Ammon's horn (tissue), 1 donor: ENCODE results near the gene RNF187.
A peak's percentile ranks its signal among the peaks of the same experiment; 100 is the strongest.
"Not testable (repeated sequence)": the region's sequence is repeated elsewhere in the genome, so short reads cannot be mapped to it uniquely, and the experiment has no call there.

Experiments
- DNase-seq: peaks from one replicate; pipeline ENCODE4 v3.0.0-alpha.2; 2016; ENCODE audit warnings: low spot score

RNF187 gene

DNA sequence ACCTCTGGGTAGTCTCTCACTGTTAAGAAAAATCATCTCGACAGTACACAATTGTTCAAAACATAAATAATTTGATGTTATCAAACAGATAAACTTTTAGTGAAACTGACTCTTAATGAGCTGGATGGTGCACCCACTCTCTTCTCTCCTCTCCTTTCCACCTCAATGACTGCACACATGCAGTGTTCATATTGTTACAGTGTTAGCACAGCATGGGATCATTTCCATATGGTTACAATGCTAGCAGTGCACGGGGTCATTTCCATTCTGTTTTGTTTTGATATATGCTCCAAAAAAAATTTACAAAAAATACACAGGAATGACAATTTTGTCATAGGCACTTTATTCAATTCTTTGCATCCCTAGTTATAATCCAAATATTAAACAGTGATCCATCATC lies 26.4 kb upstream of the RNF187 start:
- DNase-seq: no peak

GRCh38 chr1:228462560-228462959 lies 24.6 kb upstream of the RNF187 start:
- DNase-seq: no peak

DNA sequence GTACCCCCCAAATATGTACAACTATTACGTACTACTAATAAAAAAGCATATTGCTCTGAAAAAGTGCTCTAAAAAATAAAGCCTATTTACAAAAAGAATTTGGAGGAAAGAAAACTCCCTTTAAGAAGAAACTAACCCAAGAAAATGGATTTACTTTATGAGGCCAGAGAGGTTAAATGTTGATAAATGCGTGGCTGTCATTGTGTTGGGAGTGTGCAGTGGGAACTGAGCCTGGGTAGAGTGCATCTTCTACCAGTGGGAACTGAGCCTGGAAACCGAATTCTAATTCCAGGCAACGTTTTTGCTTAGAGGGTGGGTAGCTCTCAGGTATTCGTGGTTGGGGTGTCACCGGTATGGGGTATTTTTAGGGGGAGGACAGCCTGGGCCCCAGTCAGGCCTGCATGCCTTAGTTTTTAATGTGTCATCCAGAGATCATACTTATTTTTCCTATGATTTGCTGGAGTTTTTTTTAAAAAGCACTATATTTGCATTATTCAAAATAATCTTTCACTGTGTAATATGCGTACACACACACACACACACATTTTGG lies 24.1 kb upstream of the RNF187 start:
- no peak for DNase-seq

DNA sequence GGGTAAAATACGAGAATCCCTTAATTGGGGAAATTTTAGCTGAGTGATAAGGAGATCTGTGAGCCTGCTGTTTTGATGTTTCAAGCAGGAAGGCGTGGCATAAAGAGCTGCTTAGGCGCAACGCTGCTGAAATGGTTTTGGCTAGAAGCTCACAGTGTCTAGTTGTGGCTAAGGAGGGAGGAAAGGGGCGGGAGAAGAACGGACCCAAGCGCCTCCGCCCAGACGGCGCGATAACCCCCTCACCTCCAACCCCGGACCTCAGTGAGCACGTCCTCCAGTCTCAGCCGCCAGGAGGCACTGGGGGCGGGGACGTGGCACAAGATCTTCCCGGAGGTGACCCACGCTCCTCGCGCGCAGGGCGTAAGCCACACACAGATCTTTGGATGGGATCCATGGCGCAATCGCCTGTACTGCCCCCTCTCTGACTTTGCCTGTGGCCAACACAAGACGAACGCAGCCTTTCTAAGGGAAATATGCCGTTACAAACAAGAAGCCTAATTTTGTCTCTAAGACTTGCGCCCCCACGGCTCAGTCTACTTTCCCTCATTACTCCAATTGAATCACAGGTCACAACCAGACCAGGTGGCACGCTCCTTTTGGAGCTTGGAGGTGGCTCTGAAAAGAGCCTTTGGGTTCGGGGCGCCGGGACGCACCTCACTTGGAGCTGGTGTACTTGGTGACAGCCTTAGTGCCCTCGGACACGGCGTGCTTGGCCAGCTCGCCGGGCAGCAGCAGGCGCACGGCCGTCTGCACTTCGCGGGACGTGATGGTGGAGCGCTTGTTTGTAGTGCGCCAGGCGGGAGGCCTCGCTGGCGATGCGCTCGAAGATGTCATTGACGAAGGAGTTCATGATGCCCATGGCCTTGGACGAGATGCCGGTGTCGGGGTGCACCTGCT lies 23.4 kb upstream of the RNF187 start:
- peak; percentile 21 for DNase-seq

- DNase-seq: peak; percentile 89
These were observed 22.6 kb upstream of the RNF187 start for GRCh38 chr1:228464487-228464983.

GRCh38 chr1:228465141-228465540 lies 22.0 kb upstream of the RNF187 start:
- DNase-seq: no peak

GRCh38 chr1:228465571-228466146 lies 21.5 kb upstream of the RNF187 start:
- DNase-seq: no peak

DNA sequence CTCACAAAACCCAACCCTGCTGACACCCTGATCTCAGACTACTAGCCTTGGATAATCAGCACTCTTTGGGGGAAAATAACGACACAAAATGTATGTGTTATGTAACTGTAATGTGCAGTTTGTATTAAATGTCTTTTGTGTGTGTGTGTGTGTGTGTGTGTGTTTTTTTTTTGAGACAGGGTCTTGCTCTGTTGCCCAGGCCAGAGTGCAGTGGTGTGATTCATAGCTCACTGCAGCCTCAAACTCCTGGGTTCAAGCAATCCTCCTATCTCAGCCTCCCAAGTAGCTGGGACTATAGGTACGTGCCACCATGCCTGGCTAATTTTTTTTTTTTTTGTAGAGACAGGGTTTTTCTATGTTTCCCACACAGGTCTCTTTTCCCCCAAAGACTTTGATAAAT lies 19.0 kb upstream of the RNF187 start:
- DNase-seq: not testable (repeated sequence)

DNA sequence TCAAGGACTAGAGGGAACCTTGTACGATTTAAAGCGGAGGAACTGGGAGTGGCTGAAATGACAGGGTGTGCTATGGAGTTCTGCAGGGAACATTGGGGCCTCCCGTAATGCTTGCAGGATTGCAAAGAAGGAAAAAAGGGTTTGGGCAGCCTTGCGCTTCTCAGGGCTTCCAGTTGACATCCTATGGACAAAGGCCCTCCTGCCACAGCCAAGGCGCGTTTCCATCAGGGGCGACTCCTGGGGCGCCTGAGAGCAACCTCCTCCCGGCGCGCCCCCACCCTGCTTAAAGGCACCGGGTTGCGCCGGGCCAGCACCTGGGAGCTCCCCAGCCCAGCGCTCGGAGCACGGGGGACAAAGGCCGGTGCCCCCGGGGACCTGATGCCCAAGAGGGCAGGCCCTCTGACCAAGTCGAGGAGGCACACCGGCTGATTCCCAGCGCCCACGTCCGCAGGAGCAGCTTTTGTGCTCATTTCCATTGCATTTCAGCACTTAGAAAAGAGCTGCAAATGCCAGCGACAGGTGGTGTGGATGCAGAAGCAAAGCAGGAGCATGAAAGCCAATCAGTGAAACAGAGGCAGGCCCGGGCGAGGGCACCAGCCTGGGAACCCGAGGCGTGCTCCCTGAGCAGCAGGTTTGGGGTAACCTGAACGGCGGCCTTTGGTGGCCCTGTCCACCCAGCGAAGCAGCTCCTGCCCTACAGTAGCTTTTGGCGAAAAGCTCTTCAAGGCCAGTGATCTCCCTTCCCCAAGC lies 17.6 kb upstream of the RNF187 start:
- no peak for DNase-seq

GRCh38 chr1:228471154-228471761 lies 15.9 kb upstream of the RNF187 start:
- no peak for DNase-seq

- DNase-seq: no peak
These were observed 15.3 kb upstream of the RNF187 start for GRCh38 chr1:228471762-228472398.

GRCh38 chr1:228472655-228473054 lies 14.5 kb upstream of the RNF187 start:
- no peak for DNase-seq

DNA sequence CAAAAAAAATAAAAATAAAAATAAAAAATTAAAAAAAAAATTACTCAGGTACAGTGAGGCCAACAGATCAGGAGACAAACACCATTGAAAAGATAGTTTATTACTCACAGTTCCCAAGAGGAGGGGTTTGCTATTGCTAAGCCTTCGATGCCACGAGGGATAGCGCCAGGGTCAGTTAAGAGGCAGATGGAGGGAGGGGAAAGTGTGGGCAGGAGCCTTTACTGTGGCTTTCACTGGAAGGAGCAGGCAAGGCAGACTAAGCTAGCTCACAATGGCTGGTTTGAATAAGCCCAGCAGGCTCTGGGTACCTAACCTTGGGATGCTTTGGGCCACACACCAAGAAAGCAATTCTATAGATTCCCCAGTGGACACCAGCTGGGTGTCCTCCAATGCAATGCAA lies 12.7 kb upstream of the RNF187 start:
- no peak for DNase-seq

DNA sequence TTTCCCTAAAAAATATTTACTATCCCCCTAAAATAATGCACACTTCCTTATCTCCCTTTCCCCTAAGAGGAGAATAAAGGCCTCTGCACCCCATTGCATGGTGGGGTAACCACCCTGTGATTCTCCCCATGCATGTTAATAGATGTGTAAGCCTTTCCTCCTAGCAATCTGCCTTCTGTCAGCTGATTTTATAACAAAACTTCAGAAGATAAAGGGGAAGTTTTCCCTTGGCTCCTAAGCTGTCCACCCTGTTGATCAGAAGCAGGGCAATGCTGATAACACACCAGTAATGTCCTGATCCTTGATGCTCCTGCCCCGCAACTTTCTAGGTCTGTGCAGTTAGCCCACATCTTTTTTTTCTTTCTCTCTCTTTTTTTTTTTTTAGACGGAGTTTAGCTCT lies 11.4 kb upstream of the RNF187 start:
- no peak for DNase-seq

DNA sequence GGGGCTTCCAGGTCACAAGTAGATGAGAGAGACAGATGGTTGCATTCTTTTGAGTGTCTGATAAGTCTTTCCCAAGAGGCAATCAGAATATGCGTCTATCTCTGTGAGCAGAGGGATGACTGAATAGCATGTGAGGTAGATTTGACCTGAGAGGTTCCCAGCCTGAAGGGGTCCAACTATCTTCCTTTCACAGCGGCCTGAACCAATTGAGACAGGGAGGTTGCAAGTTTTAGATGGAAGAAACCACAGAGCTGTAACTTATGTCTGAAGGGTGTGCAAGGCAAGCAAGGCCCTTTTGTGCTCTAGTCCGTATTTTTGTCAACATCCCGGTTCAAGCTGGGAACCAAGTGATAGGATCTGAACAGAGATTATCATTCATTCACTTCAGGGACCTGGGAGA lies 9.9 kb upstream of the RNF187 start:
- no peak for DNase-seq

DNA sequence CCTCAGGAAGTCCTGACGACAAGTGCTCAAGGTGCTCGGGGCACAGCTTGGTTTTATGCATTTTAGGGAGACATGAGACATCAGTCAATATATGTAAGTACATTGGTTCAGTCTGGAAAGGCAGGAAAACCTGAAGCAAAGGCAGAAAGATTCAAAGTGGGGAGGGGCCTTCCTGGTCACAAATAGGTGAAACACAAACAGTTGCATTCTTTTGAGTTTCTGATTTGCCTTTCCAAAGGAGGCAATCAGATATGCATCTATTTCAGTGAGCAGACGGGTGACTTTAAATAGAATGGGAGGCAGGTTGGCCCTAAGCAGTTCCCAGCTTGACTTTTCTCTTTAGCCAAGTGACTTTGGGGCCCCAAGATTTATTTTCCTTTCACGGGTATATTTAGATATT lies 8.9 kb upstream of the RNF187 start:
- no peak for DNase-seq

- DNase-seq: peak; percentile 48
These were observed 8.1 kb upstream of the RNF187 start for GRCh38 chr1:228478912-228479711.

- no peak for DNase-seq
These were observed 3.4 kb upstream of the RNF187 start for GRCh38 chr1:228483789-228484188.

GRCh38 chr1:228486596-228487335 lies 416 bp upstream of the RNF187 start:
- peak; percentile 89 for DNase-seq
